ENCODE data around the gene TRAPPC12. TPM values are rescaled to one million over a fixed set of nuclear protein-coding genes. Genes with fewer than 3 reads are reported as not detected.
A peak's percentile ranks its signal among the peaks of the same experiment; 100 is the strongest.

The TRAPPC12 gene
- total RNA-seq, 1 donor from 2014 or later, result 121 TPM

GRCh38 chr2:3441465-3441864, 62.0 kb downstream of the TRAPPC12 start:
- H3K27me3 Mint-ChIP-seq, result no peaks in the 10 kb centered on the region

DNA sequence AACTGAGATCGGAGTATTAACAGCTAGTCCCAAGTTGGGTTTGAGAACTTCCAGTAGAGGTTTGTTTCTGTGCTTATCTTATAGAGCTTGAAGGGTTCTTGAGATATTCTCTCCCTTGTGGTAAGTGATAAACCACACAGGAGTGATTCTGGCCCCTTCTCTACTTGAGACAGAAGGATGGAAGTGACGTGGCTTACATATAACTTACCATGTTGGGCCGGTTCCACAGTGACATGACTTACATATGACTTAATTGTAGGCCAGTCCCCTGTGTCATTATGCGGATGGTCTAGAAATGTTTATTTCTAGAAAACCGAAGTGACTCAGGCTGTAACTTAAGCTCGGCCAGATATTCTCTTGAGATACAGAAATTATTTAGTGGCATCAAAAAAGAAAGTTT, 62.7 kb downstream of the TRAPPC12 start:
- no peaks in the 10 kb centered on the region for H3K9me3 Mint-ChIP-seq (ENCODE audit: low read depth)
- no peak for TF ChIP-seq CTCF (IDR thresholded peaks at IDR 0.05; ENCODE audit: unreplicated experiment)

More at GRCh38 chr2:3441465-3441864, 62.0 kb downstream of the TRAPPC12 start:
- TF ChIP-seq CTCF (IDR thresholded peaks at IDR 0.05; ENCODE audit: unreplicated experiment), result no peak
- Mint-ChIP-seq H3K9me3 (ENCODE audit: low read depth) (no peaks in the 10 kb centered on the region), H3K36me3 (ENCODE audit: insufficient read depth) (peaks cover 14% of the 10 kb centered on the region), H3K27ac (no peak overlapping the region), H3K4me1 (ENCODE audit: low read depth) (peaks cover 7% of the 10 kb centered on the region), H3K4me3 (ENCODE audit: low read depth) (no peak overlapping the region)
- DNase-seq (ENCODE audit: low spot score, unreplicated experiment), result no peak

DNA sequence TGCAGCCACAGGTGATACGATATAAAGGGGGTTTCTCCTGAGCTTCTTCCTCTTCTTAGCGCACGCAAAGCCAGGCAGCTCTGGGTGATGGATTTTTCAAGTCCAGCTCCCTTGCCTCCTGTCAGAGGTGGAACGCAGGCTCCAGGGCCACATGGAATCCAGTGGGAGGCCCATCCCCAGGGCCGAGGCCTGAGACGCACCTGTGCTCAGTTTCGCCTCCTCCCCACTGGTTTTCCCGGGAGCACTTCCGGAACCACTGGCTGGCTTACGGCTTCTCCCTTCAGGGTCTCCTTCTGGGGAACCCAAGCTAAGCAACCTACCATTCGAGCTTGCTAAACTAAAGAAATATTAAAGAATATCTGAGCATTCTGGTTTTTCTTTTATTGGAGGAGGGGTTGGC, 63.6 kb downstream of the TRAPPC12 start:
- H3K9me3 Mint-ChIP-seq (ENCODE audit: low read depth), result no peaks in the 10 kb centered on the region
- H3K27ac Mint-ChIP-seq, result no peak overlapping the region
- H3K27me3 Mint-ChIP-seq, result no peaks in the 10 kb centered on the region
- no peak for DNase-seq (ENCODE audit: low spot score, unreplicated experiment)
- H3K36me3 Mint-ChIP-seq (ENCODE audit: insufficient read depth), result peaks cover 20% of the 10 kb centered on the region
- H3K4me3 Mint-ChIP-seq (ENCODE audit: low read depth), result no peak overlapping the region
- H3K4me1 Mint-ChIP-seq (ENCODE audit: low read depth), result peaks cover 7% of the 10 kb centered on the region
- no peak for TF ChIP-seq CTCF (IDR thresholded peaks at IDR 0.05; ENCODE audit: unreplicated experiment)

More for the DNA sequence above, 62.7 kb downstream of the TRAPPC12 start:
- no peaks in the 10 kb centered on the region for H3K27me3 Mint-ChIP-seq
- H3K4me1 Mint-ChIP-seq (ENCODE audit: low read depth), result peaks cover 7% of the 10 kb centered on the region
- H3K27ac Mint-ChIP-seq, result no peak overlapping the region
- no peak for DNase-seq (ENCODE audit: low spot score, unreplicated experiment)
- peaks cover 18% of the 10 kb centered on the region for H3K36me3 Mint-ChIP-seq (ENCODE audit: insufficient read depth)
- no peak overlapping the region for H3K4me3 Mint-ChIP-seq (ENCODE audit: low read depth)

- Mint-ChIP-seq H3K4me3 (ENCODE audit: low read depth) (no peak overlapping the region), H3K27me3 (no peaks in the 10 kb centered on the region), H3K4me1 (ENCODE audit: low read depth) (peaks cover 7% of the 10 kb centered on the region), H3K27ac (no peak overlapping the region), H3K36me3 (ENCODE audit: insufficient read depth) (peaks cover 19% of the 10 kb centered on the region), H3K9me3 (ENCODE audit: low read depth) (no peaks in the 10 kb centered on the region)
- no peak for DNase-seq (ENCODE audit: low spot score, unreplicated experiment)
- TF ChIP-seq CTCF (IDR thresholded peaks at IDR 0.05; ENCODE audit: unreplicated experiment), result no peak
These were observed 64.1 kb downstream of the TRAPPC12 start for GRCh38 chr2:3443506-3444084.

DNA sequence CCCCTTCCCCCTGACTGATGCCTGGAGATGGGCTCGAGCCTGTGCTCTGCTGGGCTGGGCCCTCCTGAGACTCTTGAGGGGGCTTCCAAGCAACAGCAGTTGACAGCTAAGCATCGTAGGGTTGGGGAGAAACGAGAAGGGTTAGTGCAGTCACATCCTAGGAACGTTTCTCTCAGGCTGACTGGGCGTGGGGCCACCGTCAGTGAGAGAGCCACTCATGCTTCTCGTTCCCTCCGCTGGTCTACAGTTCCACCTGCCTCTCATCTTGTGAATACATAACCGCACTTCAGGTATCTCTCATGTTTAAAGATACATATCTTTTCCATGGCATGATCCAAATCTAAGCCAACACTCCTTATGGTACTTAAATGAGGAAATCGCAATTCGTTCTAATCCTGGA, 66.4 kb downstream of the TRAPPC12 start:
- Mint-ChIP-seq H3K9me3 (ENCODE audit: low read depth) (no peaks in the 10 kb centered on the region), H3K36me3 (ENCODE audit: insufficient read depth) (peaks cover 23% of the 10 kb centered on the region), H3K4me3 (ENCODE audit: low read depth) (no peak overlapping the region), H3K4me1 (ENCODE audit: low read depth) (peaks cover under 1% of the 10 kb centered on the region), H3K27ac (peak overlapping the region; percentile 76), H3K27me3 (no peaks in the 10 kb centered on the region)
- no peak for TF ChIP-seq CTCF (IDR thresholded peaks at IDR 0.05; ENCODE audit: unreplicated experiment)
- no peak for DNase-seq (ENCODE audit: low spot score, unreplicated experiment)

Measured in progenitor cell of endocrine pancreas (in vitro differentiated cells).